GM12891 (cell line): ENCODE data around the gene MED17.
A peak's percentile ranks its signal among the peaks of the same experiment; 100 is the strongest.
"Not testable (repeated sequence)": the region's sequence is repeated elsewhere in the genome, so short reads cannot be mapped to it uniquely, and the experiment has no call there.

ENCODE experiments used
- DNase-seq: peaks from one replicate; pipeline ENCODE4 v3.0.0; 2011; ENCODE audit warnings: low spot score; ENCODE audit not compliant: insufficient read length
- FAIRE-seq: peaks from 2 replicates; lab custom pipeline; 2011; peaks lifted over from hg19 to GRCh38; lab: Jason Lieb, UNC
- PAX5 ChIP-seq: IDR thresholded peaks from 2 replicates; pipeline ENCODE4 v1.6.1; 2011; ENCODE audit warnings: low read length, moderate library complexity, mild to moderate bottlenecking; ENCODE audit not compliant: insufficient read depth, severe bottlenecking
- POLR2A ChIP-seq: IDR thresholded peaks from 2 replicates; pipeline ENCODE4 v1.6.1; 2011; ENCODE audit warnings: low read depth, low read length, control low read depth
- POLR2AphosphoS5 ChIP-seq: IDR thresholded peaks from 2 replicates; pipeline ENCODE4 v1.6.1; 2011; ENCODE audit warnings: low read depth, low read length, control low read depth
- POU2F2 ChIP-seq: IDR thresholded peaks from 2 replicates; pipeline ENCODE4 v1.6.1; 2011; ENCODE audit warnings: low read depth, mild to moderate bottlenecking, control low read depth, low read length, moderate library complexity
- SPI1 ChIP-seq: IDR thresholded peaks from 2 replicates; pipeline ENCODE4 v1.6.1; 2011; ENCODE audit warnings: low read depth, low read length, control low read depth
- TAF1 ChIP-seq: IDR thresholded peaks from 2 replicates; pipeline ENCODE4 v1.6.1; 2011; ENCODE audit warnings: low read depth, low read length, control low read depth

MED17 gene

GRCh38 chr11:93741094-93741881 lies 42.8 kb upstream of the MED17 start, which contains the start of the genes C11orf54 and TAF1D:
C11orf54 (plus strand) TSS chr11:93741672; CDS start chr11:93747394, 5,722 bp downstream.
TAF1D (minus strand) TSS chr11:93741495; CDS start chr11:93739304, 2,191 bp downstream.
- DNase-seq (peak; percentile 74), FAIRE-seq (peak; percentile 89)
- TF ChIP-seq POLR2AphosphoS5 (peak; percentile 99), POLR2A (peak; percentile 98), POU2F2 (peak; percentile 91), SPI1 (no peak), PAX5 (peak; percentile 67), TAF1 (peak; percentile 97)

GRCh38 chr11:93741882-93742226 lies 42.2 kb upstream of the MED17 start:
- TF ChIP-seq PAX5, result no peak
- no peak for TF ChIP-seq POU2F2
- TF ChIP-seq SPI1, result no peak
- TF ChIP-seq TAF1, result no peak
- no peak for TF ChIP-seq POLR2A
- no peak for TF ChIP-seq POLR2AphosphoS5
- no peak for DNase-seq
- FAIRE-seq, result peak; percentile 35

GRCh38 chr11:93743291-93743690 lies 40.8 kb upstream of the MED17 start:
- no peak for TF ChIP-seq POU2F2
- TF ChIP-seq SPI1, result no peak
- no peak for TF ChIP-seq PAX5
- TF ChIP-seq TAF1, result no peak
- TF ChIP-seq POLR2A, result no peak
- TF ChIP-seq POLR2AphosphoS5, result no peak
- FAIRE-seq (no peak), DNase-seq (no peak)

- no peak for TF ChIP-seq TAF1
- TF ChIP-seq SPI1, result no peak
- TF ChIP-seq PAX5, result no peak
- TF ChIP-seq POLR2AphosphoS5, result no peak
- TF ChIP-seq POU2F2, result no peak
- TF ChIP-seq POLR2A, result no peak
- FAIRE-seq, result no peak
- no peak for DNase-seq
Observed at GRCh38 chr11:93744669-93745004, 39.4 kb upstream of the MED17 start.

GRCh38 chr11:93745005-93745755 lies 38.9 kb upstream of the MED17 start:
- DNase-seq, FAIRE-seq: not testable (repeated sequence)

- FAIRE-seq, result no peak
- no peak for DNase-seq
- TF ChIP-seq SPI1, result no peak
Observed at GRCh38 chr11:93746101-93746500, 38.0 kb upstream of the MED17 start.

- DNase-seq, result no peak
- no peak for FAIRE-seq
- TF ChIP-seq POU2F2 (no peak), TAF1 (no peak), PAX5 (no peak), SPI1 (no peak), POLR2AphosphoS5 (no peak), POLR2A (no peak)
Observed at GRCh38 chr11:93747122-93747521, 37.0 kb upstream of the MED17 start.

- TF ChIP-seq TAF1 (no peak), PAX5 (no peak), POU2F2 (no peak), SPI1 (no peak), POLR2AphosphoS5 (no peak), POLR2A (no peak)
- DNase-seq (no peak), FAIRE-seq (no peak)
Observed at GRCh38 chr11:93751001-93751400, 33.1 kb upstream of the MED17 start.

- no peak for DNase-seq
- no peak for FAIRE-seq
- TF ChIP-seq TAF1 (no peak), PAX5 (no peak), SPI1 (no peak), POLR2A (no peak), POU2F2 (no peak), POLR2AphosphoS5 (no peak)
Observed at GRCh38 chr11:93753241-93753640, 30.8 kb upstream of the MED17 start.

GRCh38 chr11:93756748-93757147 lies 27.3 kb upstream of the MED17 start:
- TF ChIP-seq POU2F2 (no peak), POLR2A (no peak), TAF1 (no peak), SPI1 (peak; percentile 73), POLR2AphosphoS5 (no peak)
- DNase-seq, result no peak
- FAIRE-seq, result no peak
